K562 (cell line): Measurements from ENCODE around the gene FAAP100.

ENCODE experiments used
- CHD2 ChIP-seq: IDR thresholded peaks from 2 replicates; pipeline ENCODE4 v1.6.1; 2011; ENCODE audit warnings: low read depth, low read length
- DLX4 ChIP-seq: fragments of 250-450 bp; sonication (Bioruptor Pico); IDR thresholded peaks from 2 replicates; pipeline ENCODE4 v1.6.1; 2021; ENCODE audit warnings: mild to moderate bottlenecking
- ELF4 ChIP-seq: fragments of 450-650 bp; formaldehyde crosslinking; IDR thresholded peaks from 2 replicates; pipeline ENCODE4 v1.4.0; 2022; ENCODE audit warnings: missing genetic modification characterization
- GATA2 ChIP-seq: sonication (generic); formaldehyde crosslinking; IDR thresholded peaks from 2 replicates; pipeline ENCODE4 v1.4.0; 2020; ENCODE audit warnings: mild to moderate bottlenecking, missing genetic modification reagents
- RBFOX2 ChIP-seq: fragments of 200-400 bp; formaldehyde crosslinking; IDR thresholded peaks from 2 replicates; pipeline ENCODE4 v1.6.1; 2017; ENCODE audit warnings: low read depth, mild to moderate bottlenecking, low read length, moderate library complexity
- SP1 ChIP-seq: sonication (generic); formaldehyde crosslinking; IDR thresholded peaks from 2 replicates; pipeline ENCODE4 v1.8.1; 2022; ENCODE audit warnings: mild to moderate bottlenecking, missing genetic modification reagents
- TF ChIP-seq, protein P1 (sequence below), 2 experiments: fragments of 450-650 bp; formaldehyde crosslinking in 1 of 2; IDR thresholded peaks; 2 replicates each; pipeline versions ENCODE4 v1.4.0 to v1.6.1; 2014 to 2020; ENCODE audit warnings: mild to moderate bottlenecking in 2 of 2, borderline replicate concordance in 1 of 2, low read depth in 1 of 2

GRCh38 chr17:81565231-81565630 lies 13.1 kb upstream of the FAAP100 start:
- TF ChIP-seq GATA2 (CRISPR knock-in tag): no peak
- no peak for TF ChIP-seq SP1 (CRISPR knock-in tag)
- TF ChIP-seq CHD2: no peak
- TF ChIP-seq RBFOX2: no peak
- no peak for TF ChIP-seq ELF4
- TF ChIP-seq DLX4 (CRISPR knock-in tag): no peak
- TF ChIP-seq, protein P1, sequence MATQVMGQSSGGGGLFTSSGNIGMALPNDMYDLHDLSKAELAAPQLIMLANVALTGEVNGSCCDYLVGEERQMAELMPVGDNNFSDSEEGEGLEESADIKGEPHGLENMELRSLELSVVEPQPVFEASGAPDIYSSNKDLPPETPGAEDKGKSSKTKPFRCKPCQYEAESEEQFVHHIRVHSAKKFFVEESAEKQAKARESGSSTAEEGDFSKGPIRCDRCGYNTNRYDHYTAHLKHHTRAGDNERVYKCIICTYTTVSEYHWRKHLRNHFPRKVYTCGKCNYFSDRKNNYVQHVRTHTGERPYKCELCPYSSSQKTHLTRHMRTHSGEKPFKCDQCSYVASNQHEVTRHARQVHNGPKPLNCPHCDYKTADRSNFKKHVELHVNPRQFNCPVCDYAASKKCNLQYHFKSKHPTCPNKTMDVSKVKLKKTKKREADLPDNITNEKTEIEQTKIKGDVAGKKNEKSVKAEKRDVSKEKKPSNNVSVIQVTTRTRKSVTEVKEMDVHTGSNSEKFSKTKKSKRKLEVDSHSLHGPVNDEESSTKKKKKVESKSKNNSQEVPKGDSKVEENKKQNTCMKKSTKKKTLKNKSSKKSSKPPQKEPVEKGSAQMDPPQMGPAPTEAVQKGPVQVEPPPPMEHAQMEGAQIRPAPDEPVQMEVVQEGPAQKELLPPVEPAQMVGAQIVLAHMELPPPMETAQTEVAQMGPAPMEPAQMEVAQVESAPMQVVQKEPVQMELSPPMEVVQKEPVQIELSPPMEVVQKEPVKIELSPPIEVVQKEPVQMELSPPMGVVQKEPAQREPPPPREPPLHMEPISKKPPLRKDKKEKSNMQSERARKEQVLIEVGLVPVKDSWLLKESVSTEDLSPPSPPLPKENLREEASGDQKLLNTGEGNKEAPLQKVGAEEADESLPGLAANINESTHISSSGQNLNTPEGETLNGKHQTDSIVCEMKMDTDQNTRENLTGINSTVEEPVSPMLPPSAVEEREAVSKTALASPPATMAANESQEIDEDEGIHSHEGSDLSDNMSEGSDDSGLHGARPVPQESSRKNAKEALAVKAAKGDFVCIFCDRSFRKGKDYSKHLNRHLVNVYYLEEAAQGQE (IDR thresholded peaks at IDR 0.05; ENCODE audit: borderline replicate concordance): no peak
- TF ChIP-seq, protein P1 (CRISPR knock-in tag; IDR thresholded peaks at IDR 0.05; ENCODE audit: low read depth): no peak
